GM18868 (cell line): ENCODE data around the gene GOSR2.

ENCODE experiments used
- ATAC-seq: cut with Tn5 transposase; IDR thresholded peaks from one replicate; pipeline ENCODE4 v1.9.1; 2021; ENCODE audit warnings: mild to moderate bottlenecking, moderate library complexity; ENCODE audit not compliant: unreplicated experiment

The GOSR2 gene

GRCh38 chr17:46922804-46923635, at the start of gene GOSR2:
Gene GOSR2, plus strand, starts transcription at chr17:46923160. Its CDS starts 33 bp downstream, at chr17:46923193.
- ATAC-seq: peak; percentile 87

- no peak for ATAC-seq
Observed at GRCh38 chr17:46873941-46874645, 48.9 kb upstream of the GOSR2 start.

- no peak for ATAC-seq
Observed at GRCh38 chr17:46874906-46875305, 48.1 kb upstream of the GOSR2 start.

GRCh38 chr17:46875849-46876352, 47.1 kb upstream of the GOSR2 start:
- ATAC-seq: no peak

- ATAC-seq: no peak
Observed at GRCh38 chr17:46876353-46876887, 46.5 kb upstream of the GOSR2 start.

- no peak for ATAC-seq
Observed at GRCh38 chr17:46876926-46877325, 46.0 kb upstream of the GOSR2 start.

GRCh38 chr17:46877466-46877865, 45.5 kb upstream of the GOSR2 start:
- ATAC-seq: no peak

- ATAC-seq: no peak
Observed at GRCh38 chr17:46878055-46878454, 44.9 kb upstream of the GOSR2 start.

- no peak for ATAC-seq
Observed at GRCh38 chr17:46879101-46879500, 43.9 kb upstream of the GOSR2 start.

GRCh38 chr17:46881015-46881414, 41.9 kb upstream of the GOSR2 start:
- no peak for ATAC-seq

GRCh38 chr17:46882666-46883065, 40.3 kb upstream of the GOSR2 start:
- ATAC-seq: no peak

- ATAC-seq: no peak
Observed at GRCh38 chr17:46883871-46884520, 39.0 kb upstream of the GOSR2 start.

- ATAC-seq: no peak
Observed at GRCh38 chr17:46884552-46884951, 38.4 kb upstream of the GOSR2 start.

GRCh38 chr17:46885415-46886309, 37.3 kb upstream of the GOSR2 start:
- ATAC-seq: no peak

GRCh38 chr17:46886310-46886663, 36.7 kb upstream of the GOSR2 start:
- no peak for ATAC-seq

GRCh38 chr17:46887717-46888116, 35.2 kb upstream of the GOSR2 start:
- no peak for ATAC-seq

- no peak for ATAC-seq
Observed at GRCh38 chr17:46888727-46889126, 34.2 kb upstream of the GOSR2 start.

GRCh38 chr17:46889519-46889918, 33.4 kb upstream of the GOSR2 start:
- ATAC-seq: no peak

- ATAC-seq: no peak
Observed at GRCh38 chr17:46889992-46890564, 32.9 kb upstream of the GOSR2 start.

GRCh38 chr17:46890638-46891037, 32.3 kb upstream of the GOSR2 start:
- no peak for ATAC-seq
